Measurements from ENCODE around the gene EIF4G3.
"Not testable (repeated sequence)": the region's sequence is repeated elsewhere in the genome, so short reads cannot be mapped to it uniquely, and the experiment has no call there.

The EIF4G3 gene

GRCh38 chr1:21212126-21212525 is 35.4 kb upstream of the EIF4G3 start:
- TF ChIP-seq CTCF (IDR thresholded peaks at IDR 0.05; ENCODE audit: borderline replicate concordance, insufficient read depth, low read depth, low read length), result no peak
- H3K4me3 ChIP-seq (ENCODE audit: low read depth, low read length), result no peak overlapping the region

GRCh38 chr1:21208137-21208700 is 31.5 kb upstream of the EIF4G3 start:
- H3K4me3 ChIP-seq (ENCODE audit: low read depth, low read length), result not testable (repeated sequence)

GRCh38 chr1:21206117-21206516 is 29.4 kb upstream of the EIF4G3 start:
- H3K4me3 ChIP-seq (ENCODE audit: low read depth, low read length), result no peak overlapping the region
- TF ChIP-seq CTCF (IDR thresholded peaks at IDR 0.05; ENCODE audit: borderline replicate concordance, insufficient read depth, low read depth, low read length), result no peak

- no peak overlapping the region for H3K4me3 ChIP-seq (ENCODE audit: low read depth, low read length)
- no peak for TF ChIP-seq CTCF (IDR thresholded peaks at IDR 0.05; ENCODE audit: borderline replicate concordance, insufficient read depth, low read depth, low read length)
Observed at GRCh38 chr1:21205416-21205815, 28.7 kb upstream of the EIF4G3 start.

- TF ChIP-seq CTCF (IDR thresholded peaks at IDR 0.05; ENCODE audit: borderline replicate concordance, insufficient read depth, low read depth, low read length), result no peak
- H3K4me3 ChIP-seq (ENCODE audit: low read depth, low read length), result no peak overlapping the region
Observed at GRCh38 chr1:21201650-21202049, 25.0 kb upstream of the EIF4G3 start.

GRCh38 chr1:21201238-21201637 is 24.5 kb upstream of the EIF4G3 start:
- not testable (repeated sequence) for H3K4me3 ChIP-seq (ENCODE audit: low read depth, low read length)

- TF ChIP-seq CTCF (IDR thresholded peaks at IDR 0.05; ENCODE audit: borderline replicate concordance, insufficient read depth, low read depth, low read length), result no peak
- H3K4me3 ChIP-seq (ENCODE audit: low read depth, low read length), result no peak overlapping the region
Observed at GRCh38 chr1:21200767-21201166, 24.1 kb upstream of the EIF4G3 start.

- TF ChIP-seq CTCF (IDR thresholded peaks at IDR 0.05; ENCODE audit: borderline replicate concordance, insufficient read depth, low read depth, low read length), result no peak
- H3K4me3 ChIP-seq (ENCODE audit: low read depth, low read length), result no peak overlapping the region
Observed at GRCh38 chr1:21198929-21199328, 22.2 kb upstream of the EIF4G3 start.
